GM18870 (cell line): ENCODE measurements around the gene CACNA1I.
"Not testable (repeated sequence)": the region's sequence is repeated elsewhere in the genome, so short reads cannot be mapped to it uniquely, and the experiment has no call there.

Experiments used
- ATAC-seq: cut with Tn5 transposase; IDR thresholded peaks from one replicate; pipeline ENCODE4 v1.9.1; 2021; ENCODE audit warnings: moderate library complexity; ENCODE audit not compliant: unreplicated experiment

The CACNA1I gene

DNA sequence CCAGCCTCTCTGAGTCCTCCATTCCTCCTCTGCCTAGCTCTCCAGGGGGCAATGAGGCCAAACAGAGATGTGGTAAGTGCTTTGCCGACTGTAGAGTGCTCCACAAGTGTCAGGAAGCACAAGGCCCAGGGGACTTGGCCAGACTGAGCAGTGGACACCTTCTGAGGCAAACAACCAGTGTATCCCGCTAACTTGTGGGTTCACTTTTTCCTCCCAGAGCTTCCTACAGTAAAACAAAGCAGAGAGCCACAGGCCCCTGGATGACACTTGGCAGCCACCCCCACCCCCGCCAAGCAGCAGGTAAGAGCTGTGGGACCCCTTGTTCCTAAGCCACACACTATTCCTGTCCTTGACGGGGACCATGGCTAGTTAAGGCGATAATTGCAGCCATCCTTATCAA is 160.9 kb downstream of the CACNA1I start:
- ATAC-seq: no peak

DNA sequence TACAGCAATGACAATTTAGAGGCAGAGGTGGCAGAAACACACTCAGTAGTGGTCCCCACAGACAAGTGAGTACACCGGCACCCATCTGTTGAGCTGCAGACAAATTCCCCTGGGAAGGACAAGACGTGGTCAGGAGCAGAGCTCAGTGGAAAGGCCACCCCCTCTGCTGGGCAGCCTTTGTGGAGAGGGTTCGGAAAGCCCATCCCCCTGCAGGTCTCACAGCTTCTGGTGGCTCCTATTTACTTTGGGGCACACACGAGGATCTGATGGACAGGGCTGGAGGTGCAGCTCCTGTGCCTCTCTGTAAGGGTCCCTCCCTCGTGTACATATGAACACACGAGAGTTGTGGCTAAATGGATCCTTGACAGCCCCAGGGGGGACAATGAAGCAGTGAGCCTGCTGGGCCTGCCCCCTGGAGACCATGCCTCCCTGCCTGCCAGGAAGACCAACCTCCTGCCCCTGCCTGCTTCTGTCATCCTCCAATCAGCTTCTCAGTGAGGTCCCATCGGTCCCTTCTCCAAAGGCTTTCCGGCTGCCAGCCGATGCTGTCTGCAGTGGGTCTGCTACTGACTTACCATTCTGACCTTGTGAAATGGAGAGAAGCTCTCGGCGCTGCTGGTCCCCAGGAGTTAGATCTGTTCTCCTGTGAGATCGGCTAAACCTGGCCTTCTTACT is 161.5 kb downstream of the CACNA1I start:
- ATAC-seq: no peak

DNA sequence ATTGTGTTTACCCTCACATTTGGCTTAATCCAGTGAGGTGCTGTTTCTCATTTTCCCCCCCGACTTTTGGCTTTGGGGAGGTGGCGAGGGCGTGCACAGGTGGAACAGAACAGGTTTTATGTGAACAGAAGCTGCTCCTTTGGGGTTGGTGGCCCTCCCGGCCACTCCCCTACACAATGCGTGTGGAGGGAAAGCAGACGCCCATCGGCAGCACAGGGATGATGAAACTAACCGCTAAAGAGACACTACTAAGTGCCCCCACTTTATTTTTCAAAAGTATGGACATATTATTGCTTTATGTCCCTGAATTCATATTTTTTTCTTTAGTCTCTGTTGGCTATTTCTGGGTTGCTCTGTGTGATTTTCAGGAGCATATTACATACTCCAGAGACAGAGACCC is 162.1 kb downstream of the CACNA1I start:
- ATAC-seq: no peak

- ATAC-seq: no peak
These were observed 162.6 kb downstream of the CACNA1I start for GRCh38 chr22:39733191-39733590.

DNA sequence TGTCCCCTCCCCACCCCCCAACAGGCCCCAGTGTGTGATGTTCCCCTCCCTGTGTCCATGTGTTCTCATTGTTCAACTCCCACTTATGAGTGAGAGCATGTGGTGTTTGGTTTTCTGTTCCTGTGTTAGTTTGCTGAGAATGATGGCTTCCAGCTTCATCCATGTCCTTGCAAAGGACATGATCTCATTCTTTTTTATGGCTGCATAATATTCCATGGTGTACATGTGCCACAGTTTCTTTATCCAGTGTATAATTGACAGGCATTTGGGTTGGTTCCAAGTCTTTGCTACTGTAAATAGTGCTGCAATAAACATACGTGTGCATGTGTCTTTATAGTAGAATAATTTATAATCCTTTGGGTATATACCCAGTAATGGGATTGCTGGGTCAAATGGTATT is 163.5 kb downstream of the CACNA1I start:
- not testable (repeated sequence) for ATAC-seq

- ATAC-seq: no peak
These were observed 164.3 kb downstream of the CACNA1I start for GRCh38 chr22:39734866-39735265.

DNA sequence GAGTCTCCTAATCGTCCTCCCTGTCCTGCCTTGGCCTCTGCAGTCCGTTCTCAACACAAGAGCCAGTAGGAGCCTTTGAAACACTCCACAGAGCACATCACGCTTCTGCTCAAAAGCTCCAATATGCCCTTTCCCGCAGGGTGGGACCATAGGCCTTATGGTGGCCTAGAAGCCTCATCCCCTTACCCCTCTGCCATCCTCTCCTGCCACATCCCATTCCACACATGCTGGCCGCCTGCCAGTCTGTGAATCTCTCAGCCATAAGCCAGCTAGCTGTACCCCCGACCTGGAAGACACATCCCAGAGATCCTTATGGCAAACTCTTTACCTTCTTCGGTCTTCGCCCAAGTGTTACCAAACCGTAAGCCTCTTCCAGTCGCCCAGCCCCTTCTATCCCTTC is 165.2 kb downstream of the CACNA1I start:
- ATAC-seq: no peak

- ATAC-seq: no peak
These were observed 168.2 kb downstream of the CACNA1I start for GRCh38 chr22:39738746-39739145.
